Activated naive CD4-positive, alpha-beta T cell treated with anti-CD3 and anti-CD28 coated beads for 36 hours (primary cell): ENCODE results near the gene CST1. TPM values are rescaled to one million over a fixed set of nuclear protein-coding genes. Genes with fewer than 3 reads are reported as not detected.
A peak's percentile ranks its signal among the peaks of the same experiment; 100 is the strongest.
"Not testable (repeated sequence)": the region's sequence is repeated elsewhere in the genome, so short reads cannot be mapped to it uniquely, and the experiment has no call there.

ENCODE experiments used
- CTCF ChIA-PET: fragments of 350-600 bp; sonication (Branson Sonifier 250); formaldehyde crosslinking; loops from one replicate; lab custom pipeline; 2021; ENCODE audit warnings: antibody characterized with exemption; lab: Charles Lee
- DNase-seq: peaks from one replicate; pipeline ENCODE4 v3.0.0-alpha.2; 2020
- H3K27ac Mint-ChIP-seq: one replicate; pipeline ENCODE4 v1.8.0; 2021; ENCODE audit warnings: mild to moderate bottlenecking, mixed read lengths
- H3K27me3 Mint-ChIP-seq: one replicate; pipeline ENCODE4 v1.8.0; 2021; ENCODE audit warnings: low read depth, mixed read lengths
- H3K36me3 Mint-ChIP-seq: one replicate; pipeline ENCODE4 v1.8.0; 2021; ENCODE audit warnings: low read depth, mixed read lengths
- H3K4me1 Mint-ChIP-seq: one replicate; pipeline ENCODE4 v1.8.0; 2021; ENCODE audit warnings: low read depth, mixed read lengths
- H3K4me3 Mint-ChIP-seq: one replicate; pipeline ENCODE4 v1.8.0; 2021; ENCODE audit warnings: mild to moderate bottlenecking, moderate library complexity, mixed read lengths
- H3K9me3 Mint-ChIP-seq: one replicate; pipeline ENCODE4 v1.8.0; 2021; ENCODE audit warnings: mixed read lengths
- intact Hi-C: fragments of 100-400 bp; cut with micrococcal nuclease; formaldehyde crosslinking; loops from one replicate; pipeline ENCODE4 v1.15.1; 2023
- total RNA-seq, 2 experiments: library from RNA; stranded (reverse); gene quantifications; one replicate each; pipeline ENCODE4 v1.2.3, GENCODE V29; 2021

The CST1 gene, protein sequence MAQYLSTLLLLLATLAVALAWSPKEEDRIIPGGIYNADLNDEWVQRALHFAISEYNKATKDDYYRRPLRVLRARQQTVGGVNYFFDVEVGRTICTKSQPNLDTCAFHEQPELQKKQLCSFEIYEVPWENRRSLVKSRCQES
- total RNA-seq: not detected

DNA sequence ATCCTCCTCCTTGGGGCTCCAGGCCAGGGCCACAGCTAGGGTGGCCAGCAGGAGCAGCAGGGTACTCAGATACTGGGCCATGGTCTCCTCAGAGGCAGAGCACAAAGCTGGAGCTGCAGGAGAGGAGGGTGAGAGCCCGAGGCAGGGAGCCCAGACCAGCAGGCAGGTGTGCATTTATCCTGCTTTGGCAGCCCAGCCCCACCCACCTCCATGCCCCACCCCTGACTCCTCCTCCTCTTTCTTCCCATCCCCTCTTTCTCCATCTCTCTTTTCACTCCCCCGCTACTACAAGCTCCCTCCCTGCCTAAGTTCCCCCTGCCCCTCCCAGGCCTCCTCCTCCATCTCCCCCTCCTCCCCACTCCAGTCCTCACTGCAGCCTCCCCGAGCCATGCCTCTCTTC, at the start of gene CST1:
Gene CST1, minus strand, starts transcription at position 150 of the 400 bp plus-strand sequence. Its CDS starts 69 bp downstream, at position 81.
- H3K27ac Mint-ChIP-seq, CTCF ChIA-PET: not testable (repeated sequence)

DNA sequence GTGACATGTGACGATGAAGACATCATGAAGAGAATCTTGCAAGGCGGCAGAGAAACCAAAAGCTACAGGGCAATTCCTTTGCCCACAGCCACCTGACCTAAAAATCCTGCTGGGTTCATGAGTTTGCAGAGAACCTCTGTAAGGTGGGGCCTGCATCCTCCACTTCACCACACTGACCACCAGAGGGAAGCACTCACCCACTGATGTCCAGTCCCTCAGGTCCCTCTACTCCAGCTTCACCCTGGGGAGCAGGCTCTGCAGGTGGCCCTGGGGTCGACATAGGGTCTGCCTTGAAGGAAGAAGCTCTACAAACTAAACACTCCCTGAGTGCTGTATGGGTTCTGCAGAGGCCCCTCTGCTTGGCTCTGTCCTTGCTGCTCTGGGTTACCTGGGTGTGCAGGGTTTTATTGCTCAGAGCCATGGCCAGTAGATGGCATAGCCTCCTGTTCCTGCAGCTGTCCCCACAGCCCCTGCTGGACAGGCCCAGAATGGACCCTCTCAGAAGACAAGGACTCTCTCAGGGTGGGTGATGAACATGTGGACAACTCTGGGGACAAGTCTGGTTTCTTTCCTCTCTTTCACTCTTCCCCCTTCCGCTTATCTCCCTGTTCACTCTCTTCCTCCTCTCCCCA, 48.6 kb upstream of the CST1 start:
- H3K4me3 Mint-ChIP-seq, H3K4me1 Mint-ChIP-seq, H3K27me3 Mint-ChIP-seq, H3K27ac Mint-ChIP-seq, H3K36me3 Mint-ChIP-seq, H3K9me3 Mint-ChIP-seq, intact Hi-C loops: not testable (repeated sequence)
- CTCF ChIA-PET: interaction anchor here (0.6 kb wide), 2 partner anchors 256 to 390 kb away, joined by 3 read pairs; no protein-coding TSS in a partner anchor
- DNase-seq: peak; percentile 62

More for the DNA sequence above, at the start of gene CST1:
- H3K9me3 Mint-ChIP-seq, H3K4me3 Mint-ChIP-seq, DNase-seq, H3K4me1 Mint-ChIP-seq, H3K36me3 Mint-ChIP-seq, intact Hi-C loops: not testable (repeated sequence)
- H3K27me3 Mint-ChIP-seq: peaks cover 13% of the 10 kb centered on the region

DNA sequence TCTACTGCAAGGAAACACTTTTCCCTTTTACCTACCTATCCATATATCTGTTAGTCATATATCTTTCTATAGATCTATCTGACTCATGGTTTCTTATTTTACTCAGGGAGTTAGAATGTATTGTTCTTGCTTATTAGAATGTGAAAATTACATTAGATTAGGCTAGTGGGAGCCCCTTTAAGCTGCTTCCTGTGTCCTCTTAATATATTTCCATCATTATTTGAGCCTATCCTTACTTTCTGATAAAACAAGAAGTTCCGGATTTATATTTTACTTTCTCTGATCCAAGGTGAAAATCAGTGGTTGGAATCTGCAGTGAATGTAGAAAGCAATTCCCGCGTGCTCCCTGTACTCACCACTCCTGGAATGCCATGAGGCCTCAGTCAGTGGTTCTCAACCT, 44.8 kb upstream of the CST1 start:
- intact Hi-C loops: no loop called here
- H3K9me3 Mint-ChIP-seq: no peaks in the 10 kb centered on the region
- no peak for DNase-seq
- no peak overlapping the region for H3K27ac Mint-ChIP-seq
- peaks cover 15% of the 10 kb centered on the region for H3K27me3 Mint-ChIP-seq
- H3K4me1 Mint-ChIP-seq: no peaks in the 10 kb centered on the region
- no peak overlapping the region for H3K4me3 Mint-ChIP-seq
- CTCF ChIA-PET: no interaction called here
- no peaks in the 10 kb centered on the region for H3K36me3 Mint-ChIP-seq

DNA sequence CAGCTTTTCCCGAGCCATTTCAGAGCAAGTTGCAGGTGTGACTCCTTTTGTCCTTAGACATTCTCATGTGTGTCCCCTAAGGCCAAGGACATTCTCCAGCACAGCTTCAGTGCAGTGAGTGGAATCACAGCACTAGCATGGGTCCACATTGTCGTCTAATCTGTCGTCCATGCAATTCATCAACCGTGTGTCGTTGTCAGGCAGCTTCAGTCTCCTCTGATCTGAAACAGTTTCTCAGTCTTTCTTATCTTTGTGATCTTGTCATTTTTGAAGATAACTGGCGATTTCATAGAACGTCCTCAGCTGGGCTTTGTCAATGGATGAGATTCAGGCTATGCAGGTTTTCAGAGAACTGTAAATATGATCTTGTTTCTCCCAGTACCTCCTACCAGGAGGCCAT, 44.1 kb upstream of the CST1 start:
- CTCF ChIA-PET: interaction anchor here (0.6 kb wide), 1 partner anchor 393 kb away, joined by 3 read pairs; no protein-coding TSS in a partner anchor
- H3K27ac Mint-ChIP-seq: no peak overlapping the region

DNA sequence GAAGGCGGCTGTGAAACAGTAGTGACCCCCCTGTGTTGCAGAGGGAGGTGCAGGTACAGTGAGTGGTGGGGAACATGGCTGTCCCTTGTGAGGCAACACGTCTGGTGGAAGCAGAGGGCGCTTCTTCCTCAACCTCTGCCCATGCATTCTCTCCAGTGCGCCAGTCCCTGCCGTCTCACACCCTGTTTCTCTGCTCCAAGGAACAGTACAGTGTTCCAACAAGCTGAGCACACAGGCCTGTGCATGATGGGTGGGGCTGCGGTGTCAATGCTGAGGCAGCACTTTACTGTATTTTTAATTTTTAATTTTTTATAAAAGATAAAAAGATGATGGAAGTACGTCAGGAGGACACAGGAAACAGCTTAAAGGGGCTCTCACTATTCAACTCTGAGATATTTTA, 43.3 kb upstream of the CST1 start:
- CTCF ChIA-PET: no interaction called here
- no peak overlapping the region for H3K27ac Mint-ChIP-seq
- intact Hi-C loops: no loop called here

More for the DNA sequence above, 44.1 kb upstream of the CST1 start:
- DNase-seq: no peak
- Mint-ChIP-seq H3K4me3 (no peak overlapping the region), H3K9me3 (no peaks in the 10 kb centered on the region), H3K27me3 (peaks cover 17% of the 10 kb centered on the region), H3K4me1 (no peaks in the 10 kb centered on the region), H3K36me3 (no peaks in the 10 kb centered on the region)
- intact Hi-C loops: no loop called here

DNA sequence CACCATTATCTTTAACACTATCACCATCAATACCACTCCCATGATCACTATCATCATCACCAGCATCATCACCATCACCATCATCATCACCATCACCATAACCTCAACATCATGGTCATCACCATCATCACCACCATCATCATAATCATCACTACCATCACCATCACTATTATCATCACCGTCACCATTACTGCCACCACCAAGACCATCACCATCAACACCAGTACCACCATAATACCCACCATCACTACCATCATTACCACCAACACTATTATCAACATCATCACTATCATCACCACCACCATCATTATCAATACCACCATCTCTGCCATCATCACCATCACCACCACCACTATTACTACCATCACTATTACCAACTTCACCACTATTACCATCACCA, 32.7 kb upstream of the CST1 start:
- no peak for DNase-seq
- H3K27me3 Mint-ChIP-seq: peaks cover 4% of the 10 kb centered on the region
- intact Hi-C loops: no loop called here
- H3K4me3 Mint-ChIP-seq: no peak overlapping the region
- H3K4me1 Mint-ChIP-seq: no peaks in the 10 kb centered on the region
- H3K9me3 Mint-ChIP-seq: no peaks in the 10 kb centered on the region
- H3K36me3 Mint-ChIP-seq: no peaks in the 10 kb centered on the region
- CTCF ChIA-PET: no interaction called here
- no peak overlapping the region for H3K27ac Mint-ChIP-seq

More for the DNA sequence above, 43.3 kb upstream of the CST1 start:
- H3K36me3 Mint-ChIP-seq: no peaks in the 10 kb centered on the region
- H3K27me3 Mint-ChIP-seq: peaks cover 24% of the 10 kb centered on the region
- DNase-seq: no peak
- H3K9me3 Mint-ChIP-seq: no peaks in the 10 kb centered on the region
- no peaks in the 10 kb centered on the region for H3K4me1 Mint-ChIP-seq
- no peak overlapping the region for H3K4me3 Mint-ChIP-seq

DNA sequence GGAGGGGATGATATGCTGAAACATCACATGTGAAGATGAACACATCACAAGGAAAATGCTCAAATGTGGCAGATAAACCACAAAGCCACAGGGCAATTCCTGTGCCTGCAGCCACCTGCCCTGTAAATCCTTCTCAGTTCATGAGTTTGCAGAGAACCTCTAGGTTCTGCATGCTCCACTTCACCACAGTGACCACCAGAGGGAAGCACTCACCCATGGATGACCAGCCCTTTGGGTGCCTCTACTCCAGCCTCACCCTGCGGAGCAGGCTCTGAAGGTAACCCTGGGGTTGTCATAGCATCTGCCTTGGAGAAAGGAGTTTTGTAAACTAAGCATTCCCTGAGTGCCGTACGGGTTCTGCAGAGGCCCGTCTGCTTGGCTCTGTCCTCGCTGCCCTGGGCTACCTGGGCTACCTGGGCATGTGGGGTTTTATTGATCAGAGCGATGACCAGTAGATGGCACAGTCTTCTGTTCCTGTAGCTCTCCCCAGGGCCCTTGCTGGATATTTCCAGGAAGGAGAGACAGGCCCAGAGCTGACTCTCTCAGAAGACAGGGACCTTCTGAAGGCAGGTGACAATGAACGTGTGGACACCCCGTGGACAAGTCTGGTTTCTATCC, 31.7 kb upstream of the CST1 start:
- CTCF ChIA-PET: interaction anchor here (1.2 kb wide), 1 partner anchor 9 kb away, joined by 3 read pairs; no protein-coding TSS in a partner anchor
- Mint-ChIP-seq H3K4me3 (no peak overlapping the region), H3K9me3 (no peaks in the 10 kb centered on the region), H3K27me3 (peaks cover 3% of the 10 kb centered on the region), H3K27ac (no peak overlapping the region), H3K4me1 (no peaks in the 10 kb centered on the region), H3K36me3 (no peaks in the 10 kb centered on the region)
- peak; percentile 50 for DNase-seq
- intact Hi-C loops: no loop called here

DNA sequence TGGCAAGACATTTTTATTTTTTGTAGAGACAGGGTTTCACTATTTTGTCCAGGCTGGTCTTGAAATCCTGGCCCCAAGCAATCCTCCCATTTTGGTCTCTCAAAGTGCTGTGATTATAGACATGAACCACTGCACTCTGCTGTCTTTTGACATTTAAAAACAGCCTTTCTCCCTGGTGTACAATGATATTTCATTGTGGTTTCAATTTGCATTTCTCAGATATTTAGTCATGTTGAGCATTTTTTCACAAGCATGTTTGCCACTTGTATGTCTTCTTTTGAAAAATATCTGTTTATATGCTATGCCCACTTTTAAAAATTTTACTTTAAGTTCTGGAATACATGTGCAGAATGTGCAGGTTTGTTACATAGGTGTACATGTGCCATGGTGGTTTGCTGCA, 27.9 kb upstream of the CST1 start:
- CTCF ChIA-PET, DNase-seq, H3K4me3 Mint-ChIP-seq, H3K9me3 Mint-ChIP-seq, H3K36me3 Mint-ChIP-seq, intact Hi-C loops, H3K4me1 Mint-ChIP-seq, H3K27ac Mint-ChIP-seq: not testable (repeated sequence)
- H3K27me3 Mint-ChIP-seq: peaks cover 13% of the 10 kb centered on the region

DNA sequence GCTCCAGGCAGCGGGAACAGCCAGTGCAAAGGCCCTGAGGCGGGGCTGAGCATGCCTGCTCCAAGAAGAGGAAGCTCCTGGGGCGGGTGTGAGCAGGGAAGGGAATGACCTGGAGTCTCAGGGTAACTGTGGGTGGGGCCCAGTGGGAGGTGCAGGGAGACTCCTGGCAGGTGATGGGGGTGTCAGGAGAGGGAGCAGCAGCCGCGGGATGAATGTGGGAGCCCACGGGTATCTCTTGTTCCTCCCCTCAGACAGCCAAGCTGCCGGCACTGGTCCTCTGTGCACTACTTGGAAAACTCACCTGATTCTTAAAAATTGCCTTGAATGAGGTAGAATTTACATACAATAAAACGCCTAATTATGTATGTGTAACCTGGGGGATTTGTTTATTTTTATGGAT, 26.6 kb upstream of the CST1 start:
- DNase-seq, H3K27ac Mint-ChIP-seq, CTCF ChIA-PET, H3K9me3 Mint-ChIP-seq, H3K36me3 Mint-ChIP-seq, H3K4me3 Mint-ChIP-seq, intact Hi-C loops, H3K4me1 Mint-ChIP-seq: not testable (repeated sequence)
- H3K27me3 Mint-ChIP-seq: peaks cover 16% of the 10 kb centered on the region

DNA sequence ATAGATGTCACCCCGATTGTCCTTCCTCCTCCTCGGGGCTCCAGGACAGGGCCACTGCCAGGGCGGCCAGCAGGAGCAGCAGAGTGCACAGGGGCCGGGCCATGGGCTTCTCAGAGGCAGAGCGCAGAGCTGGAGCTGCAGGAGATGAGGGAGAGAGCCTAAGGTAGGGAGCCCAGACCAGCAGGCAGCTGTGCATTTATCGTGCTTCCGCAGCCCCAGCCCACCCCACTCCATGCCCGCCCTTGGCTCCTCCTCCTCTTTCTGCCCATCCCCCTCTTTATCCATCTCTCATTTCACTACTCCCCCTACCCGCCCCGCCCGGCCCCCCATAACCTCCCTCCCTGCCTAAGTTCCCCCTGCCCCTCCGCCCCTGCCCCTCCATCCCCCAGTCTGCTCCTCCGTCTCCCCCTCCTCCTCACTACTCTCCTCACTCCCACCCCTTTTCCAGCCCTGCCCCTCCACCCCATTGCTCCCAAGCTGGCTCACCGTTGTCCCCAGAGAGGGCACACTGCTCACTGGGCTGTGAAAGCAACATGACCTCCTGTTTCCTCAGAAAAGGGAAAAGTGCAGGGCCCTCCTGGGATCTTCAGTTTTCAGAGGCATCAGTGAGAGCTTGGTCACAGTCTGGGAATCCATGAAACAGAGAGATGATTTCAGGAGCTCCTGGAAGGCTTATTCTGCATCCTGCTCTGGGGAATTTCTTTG, 25.5 kb upstream of the CST1 start:
- Mint-ChIP-seq H3K9me3 (no peaks in the 10 kb centered on the region), H3K27me3 (peaks cover 16% of the 10 kb centered on the region), H3K4me1 (no peaks in the 10 kb centered on the region), H3K4me3 (no peak overlapping the region), H3K36me3 (no peaks in the 10 kb centered on the region), H3K27ac (no peak overlapping the region)
- intact Hi-C loops: no loop called here
- CTCF ChIA-PET: no interaction called here
- DNase-seq: no peak

DNA sequence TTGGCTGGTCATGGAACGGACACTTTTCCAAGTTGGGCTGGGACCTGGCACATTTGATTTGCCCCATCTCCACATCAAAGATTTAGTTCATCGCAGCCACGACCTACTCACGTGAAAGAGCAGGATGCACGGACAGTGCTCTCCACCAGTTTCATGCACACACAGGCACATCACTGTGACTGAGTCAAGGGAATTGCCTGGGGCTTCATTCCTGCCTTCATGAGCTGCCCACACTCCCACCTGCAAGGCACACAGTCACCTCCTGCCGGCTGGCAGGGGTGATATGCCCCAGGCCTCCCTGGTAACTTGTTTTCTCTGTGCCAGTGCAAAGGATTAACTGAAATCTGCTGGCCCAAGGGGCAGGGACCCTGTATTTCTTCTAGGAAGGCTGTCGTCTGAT, 23.3 kb upstream of the CST1 start:
- intact Hi-C loops: no loop called here
- peaks cover 16% of the 10 kb centered on the region for H3K27me3 Mint-ChIP-seq
- H3K27ac Mint-ChIP-seq: no peak overlapping the region
- H3K36me3 Mint-ChIP-seq: no peaks in the 10 kb centered on the region
- H3K4me1 Mint-ChIP-seq: no peaks in the 10 kb centered on the region
- H3K4me3 Mint-ChIP-seq: no peak overlapping the region
- CTCF ChIA-PET: no interaction called here
- H3K9me3 Mint-ChIP-seq: no peaks in the 10 kb centered on the region
- no peak for DNase-seq

DNA sequence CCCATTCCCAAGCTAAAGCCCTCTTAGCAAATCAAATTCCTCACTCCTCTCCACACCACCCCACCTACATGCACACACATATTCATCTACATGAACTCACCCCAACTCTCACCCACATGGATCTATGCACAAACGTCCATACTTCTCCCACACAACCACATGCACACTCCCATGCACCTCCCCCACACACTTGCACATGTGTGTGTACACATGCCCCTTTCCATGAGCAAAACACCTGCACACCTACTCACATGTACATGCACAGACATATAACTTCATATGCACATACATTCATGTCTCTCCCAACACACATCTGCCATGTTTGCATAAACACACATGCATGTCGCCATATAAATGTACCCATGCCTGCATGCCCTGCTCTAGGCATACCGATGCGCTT, 22.8 kb upstream of the CST1 start:
- H3K4me3 Mint-ChIP-seq: no peak overlapping the region

More for the DNA sequence above, 22.8 kb upstream of the CST1 start:
- H3K36me3 Mint-ChIP-seq: no peaks in the 10 kb centered on the region
- peaks cover 16% of the 10 kb centered on the region for H3K27me3 Mint-ChIP-seq
- no peak overlapping the region for H3K27ac Mint-ChIP-seq
- intact Hi-C loops: no loop called here
- DNase-seq: no peak
- no peaks in the 10 kb centered on the region for H3K4me1 Mint-ChIP-seq
- H3K9me3 Mint-ChIP-seq: no peaks in the 10 kb centered on the region
- CTCF ChIA-PET: no interaction called here
